GM18505 (cell line): ENCODE measurements around the gene BICDL1.

Experiments
- ATAC-seq: cut with Tn5 transposase; IDR thresholded peaks from one replicate; pipeline ENCODE4 v1.9.1; 2021; ENCODE audit not compliant: unreplicated experiment
- POLR2A ChIP-seq: IDR thresholded peaks from 4 replicates; pipeline ENCODE4 v1.6.1; 2011; ENCODE audit warnings: borderline replicate concordance; ENCODE audit not compliant: insufficient read depth, insufficient read length; ENCODE audit errors: extremely low read depth

The BICDL1 gene

GRCh38 chr12:120116792-120117651 lies 128.0 kb downstream of the BICDL1 start:
- ATAC-seq = peak; percentile 50
- TF ChIP-seq POLR2A = peak; percentile 81

GRCh38 chr12:120117961-120118320 lies 128.9 kb downstream of the BICDL1 start:
- no peak for ATAC-seq
- no peak for TF ChIP-seq POLR2A

GRCh38 chr12:120118321-120119061 lies 129.5 kb downstream of the BICDL1 start:
- no peak for ATAC-seq
- TF ChIP-seq POLR2A = peak; percentile 26

GRCh38 chr12:120119271-120119973 lies 130.4 kb downstream of the BICDL1 start:
- TF ChIP-seq POLR2A = peak; percentile 43
- ATAC-seq = no peak

- ATAC-seq = no peak
- no peak for TF ChIP-seq POLR2A
Measured at GRCh38 chr12:120121343-120121742, 132.3 kb downstream of the BICDL1 start.

- TF ChIP-seq POLR2A = peak; percentile 30
- peak; percentile 27 for ATAC-seq
Measured at GRCh38 chr12:120121766-120122293, 132.8 kb downstream of the BICDL1 start.

- no peak for ATAC-seq
- no peak for TF ChIP-seq POLR2A
Measured at GRCh38 chr12:120125029-120125428, 136.0 kb downstream of the BICDL1 start.

- ATAC-seq = no peak
- no peak for TF ChIP-seq POLR2A
Measured at GRCh38 chr12:120125792-120126634, 137.0 kb downstream of the BICDL1 start.

GRCh38 chr12:120126635-120127005 lies 137.6 kb downstream of the BICDL1 start:
- TF ChIP-seq POLR2A = no peak
- ATAC-seq = no peak

- no peak for ATAC-seq
- TF ChIP-seq POLR2A = no peak
Measured at GRCh38 chr12:120130011-120130410, 141.0 kb downstream of the BICDL1 start.

GRCh38 chr12:120131116-120131515 lies 142.1 kb downstream of the BICDL1 start:
- no peak for TF ChIP-seq POLR2A
- no peak for ATAC-seq

GRCh38 chr12:120132054-120132836 lies 143.2 kb downstream of the BICDL1 start:
- no peak for TF ChIP-seq POLR2A
- no peak for ATAC-seq
